Loucy (cell line): ENCODE data around the gene KCNQ5.

Source experiments
- EZH2phosphoT487 ChIP-seq: fragments of 200-600 bp; IDR thresholded peaks from 2 replicates; pipeline ENCODE4 v1.6.1; 2018; ENCODE audit warnings: antibody characterized with exemption, mild to moderate bottlenecking, moderate library complexity, borderline replicate concordance
- TF ChIP-seq, protein P1 (sequence below): fragments of 200-600 bp; sonication (generic); conservative IDR thresholded peaks from 2 replicates; pipeline ENCODE4 v1.5.1; 2014; ENCODE audit warnings: mild to moderate bottlenecking, antibody characterized with exemption, low read length

- TF ChIP-seq, protein P1, sequence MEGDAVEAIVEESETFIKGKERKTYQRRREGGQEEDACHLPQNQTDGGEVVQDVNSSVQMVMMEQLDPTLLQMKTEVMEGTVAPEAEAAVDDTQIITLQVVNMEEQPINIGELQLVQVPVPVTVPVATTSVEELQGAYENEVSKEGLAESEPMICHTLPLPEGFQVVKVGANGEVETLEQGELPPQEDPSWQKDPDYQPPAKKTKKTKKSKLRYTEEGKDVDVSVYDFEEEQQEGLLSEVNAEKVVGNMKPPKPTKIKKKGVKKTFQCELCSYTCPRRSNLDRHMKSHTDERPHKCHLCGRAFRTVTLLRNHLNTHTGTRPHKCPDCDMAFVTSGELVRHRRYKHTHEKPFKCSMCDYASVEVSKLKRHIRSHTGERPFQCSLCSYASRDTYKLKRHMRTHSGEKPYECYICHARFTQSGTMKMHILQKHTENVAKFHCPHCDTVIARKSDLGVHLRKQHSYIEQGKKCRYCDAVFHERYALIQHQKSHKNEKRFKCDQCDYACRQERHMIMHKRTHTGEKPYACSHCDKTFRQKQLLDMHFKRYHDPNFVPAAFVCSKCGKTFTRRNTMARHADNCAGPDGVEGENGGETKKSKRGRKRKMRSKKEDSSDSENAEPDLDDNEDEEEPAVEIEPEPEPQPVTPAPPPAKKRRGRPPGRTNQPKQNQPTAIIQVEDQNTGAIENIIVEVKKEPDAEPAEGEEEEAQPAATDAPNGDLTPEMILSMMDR = no peak
- TF ChIP-seq EZH2phosphoT487 = no peak
Observed at GRCh38 chr6:73004861-73005260, 383.0 kb downstream of the KCNQ5 start.
